HG03521 (cell line): Measurements from ENCODE around the gene HHLA2.
"Not testable (repeated sequence)": the region's sequence is repeated elsewhere in the genome, so short reads cannot be mapped to it uniquely, and the experiment has no call there.

Experiments
- ATAC-seq: cut with Tn5 transposase; IDR thresholded peaks from one replicate; pipeline ENCODE4 v1.9.1; 2021; ENCODE audit warnings: mild to moderate bottlenecking, moderate library complexity; ENCODE audit not compliant: unreplicated experiment

The HHLA2 gene

GRCh38 chr3:108338901-108339545 is 42.7 kb downstream of the HHLA2 start:
- no peak for ATAC-seq

GRCh38 chr3:108341911-108342310 is 45.6 kb downstream of the HHLA2 start:
- ATAC-seq: no peak

GRCh38 chr3:108342837-108343486 is 46.6 kb downstream of the HHLA2 start:
- ATAC-seq: peak; percentile 68

- no peak for ATAC-seq
These were observed 47.1 kb downstream of the HHLA2 start for GRCh38 chr3:108343491-108343890.

- ATAC-seq: no peak
These were observed 49.3 kb downstream of the HHLA2 start for GRCh38 chr3:108345492-108346205.

- ATAC-seq: no peak
These were observed 50.2 kb downstream of the HHLA2 start for GRCh38 chr3:108346301-108347227.

- no peak for ATAC-seq
These were observed 55.8 kb downstream of the HHLA2 start for GRCh38 chr3:108352176-108352575.

GRCh38 chr3:108354562-108354961 is 58.2 kb downstream of the HHLA2 start:
- ATAC-seq: no peak

GRCh38 chr3:108357042-108357441 is 60.7 kb downstream of the HHLA2 start:
- ATAC-seq: no peak

GRCh38 chr3:108359011-108359410 is 62.7 kb downstream of the HHLA2 start:
- no peak for ATAC-seq

GRCh38 chr3:108376026-108376425 is 79.7 kb downstream of the HHLA2 start:
- ATAC-seq: no peak

GRCh38 chr3:108377384-108377783 is 81.0 kb downstream of the HHLA2 start:
- ATAC-seq: no peak

- no peak for ATAC-seq
These were observed 82.0 kb downstream of the HHLA2 start for GRCh38 chr3:108378153-108378951.

- ATAC-seq: not testable (repeated sequence)
These were observed 82.6 kb downstream of the HHLA2 start for GRCh38 chr3:108378952-108379342.

GRCh38 chr3:108380128-108380795 is 83.9 kb downstream of the HHLA2 start:
- no peak for ATAC-seq

- ATAC-seq: no peak
These were observed 85.3 kb downstream of the HHLA2 start for GRCh38 chr3:108381529-108382140.

GRCh38 chr3:108383306-108383705 is 87.0 kb downstream of the HHLA2 start:
- no peak for ATAC-seq

GRCh38 chr3:108387063-108387462 is 90.7 kb downstream of the HHLA2 start:
- no peak for ATAC-seq
